ENCODE results near the gene GPSM3. TPM values are rescaled to one million over a fixed set of nuclear protein-coding genes. Genes with fewer than 3 reads are reported as not detected.

Gene GPSM3
- total RNA-seq, 1 experiment from 2014 or later = 11.8 TPM

DNA sequence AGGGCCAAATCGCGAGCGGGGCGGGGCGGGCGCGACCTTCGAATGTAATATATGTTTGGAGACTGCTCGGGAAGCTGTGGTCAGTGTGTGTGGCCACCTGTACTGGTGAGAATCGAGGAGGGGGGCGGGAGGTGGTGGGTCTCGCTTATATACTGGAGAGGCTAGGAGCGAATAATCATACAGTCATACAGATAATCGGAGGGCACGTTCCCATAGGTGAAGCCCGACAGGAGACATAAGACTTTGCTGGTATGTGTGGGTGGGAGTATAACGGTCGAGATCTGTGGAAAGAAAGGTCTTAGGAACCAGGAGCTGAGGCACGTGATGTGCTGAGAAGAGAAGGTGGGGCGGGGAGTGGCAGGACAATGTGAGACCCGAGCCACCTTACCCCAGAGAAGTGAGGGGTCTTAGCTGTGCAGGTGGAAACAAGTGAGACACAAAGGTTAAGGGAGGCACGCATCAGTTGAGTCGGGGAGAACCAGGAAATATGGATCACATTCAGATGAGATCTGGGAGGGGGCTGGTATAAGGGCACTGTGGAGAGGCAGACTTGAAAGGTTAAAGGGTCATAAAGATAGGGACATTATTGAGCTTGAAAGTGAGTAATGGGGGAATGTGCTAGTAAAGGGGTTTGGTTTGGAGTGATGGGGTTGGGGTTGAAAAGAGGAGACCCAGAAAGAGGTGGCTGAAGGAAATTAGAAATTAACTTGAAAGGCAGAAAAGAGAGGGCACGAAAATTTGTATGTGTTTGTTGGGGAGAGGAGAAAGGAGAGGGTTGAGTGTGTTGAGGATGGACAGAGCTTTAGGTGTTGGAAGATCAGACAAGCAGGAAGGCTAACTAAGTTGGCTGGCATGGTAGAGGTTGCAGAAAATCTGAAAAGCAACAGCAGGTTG lies 13.6 kb downstream of the GPSM3 start:
- Histone ChIP-seq H2BK120ac (ENCODE audit: low read depth, low read length, poor library complexity, severe bottlenecking) (no peak overlapping the region), H2AFZ (ENCODE audit: low read length) (no peak overlapping the region), H4K8ac (replicated peaks; ENCODE audit: insufficient read length, low read depth, low read length) (no peak overlapping the region), H3K23ac (ENCODE audit: insufficient read length, low read depth, low read length) (no peak overlapping the region), H3K18ac (ENCODE audit: insufficient read length, low read depth, low read length) (no peak overlapping the region), H3K4me2 (ENCODE audit: insufficient read depth, insufficient read length, low read length) (peak overlapping the region; percentile 83), H3K4me1 (ENCODE audit: insufficient read depth, low read length) (peaks cover 7% of the 10 kb centered on the region), H2BK15ac (ENCODE audit: low read depth, low read length) (no peak overlapping the region), H2BK12ac (ENCODE audit: insufficient read length, low read depth, low read length) (no peak overlapping the region), H3K79me2 (ENCODE audit: insufficient read depth, low read length) (peaks cover 19% of the 10 kb centered on the region; the same call in 1 of the 2 replicates), H3T11ph (ENCODE audit: low read length) (no peak overlapping the region), H3K56ac (ENCODE audit: insufficient read length, low read depth, low read length) (no peak overlapping the region), H3K27ac (ENCODE audit: insufficient read length, low read depth, low read length) (no peak overlapping the region), H3K9ac (ENCODE audit: extremely low read depth, insufficient read length, low read length) (peak overlapping the region; percentile 66), H4K91ac (ENCODE audit: insufficient read length, low read depth, low read length) (no peak overlapping the region), H3K4ac (ENCODE audit: low read depth, low read length) (no peak overlapping the region), H2BK20ac (ENCODE audit: low read depth, low read length, poor library complexity, severe bottlenecking) (no peak overlapping the region), H3K14ac (ENCODE audit: insufficient read depth, low read length) (peak overlapping the region; percentile 29; the same call in 1 of the 2 replicates), H4K20me1 (ENCODE audit: control insufficient read depth, insufficient read depth, insufficient read length) (no peaks in the 10 kb centered on the region), H3K27me3 (ENCODE audit: insufficient read depth, low read length) (no peaks in the 10 kb centered on the region), H4K5ac (ENCODE audit: insufficient read length, low read depth, low read length) (no peak overlapping the region), H2AK5ac (ENCODE audit: insufficient read length, low read length) (no peak overlapping the region), H3K23me2 (ENCODE audit: insufficient read length, low read depth, low read length, poor library complexity, severe bottlenecking) (peaks cover 22% of the 10 kb centered on the region), H3K9me3 (ENCODE audit: control insufficient read depth, low read depth, low read length) (no peaks in the 10 kb centered on the region), H2BK5ac (ENCODE audit: insufficient read length, low read length) (no peak overlapping the region), H3K79me1 (ENCODE audit: insufficient read depth, low read depth, low read length, poor library complexity, severe bottlenecking) (no peaks in the 10 kb centered on the region)
- WGBS (ENCODE audit: extremely low coverage, insufficient read length, low lambda C conversion rate) = 100% methylated on average over 1 of the region's 24 CpGs
- H3K4me1 Mint-ChIP-seq = peaks cover 35% of the 10 kb centered on the region in 2 experiments
- TF ChIP-seq CTCF (conservative IDR thresholded peaks at IDR 0.05) = no peak
- no peaks in the 10 kb centered on the region; a peak in 1 of 5 replicates for H3K9me3 Mint-ChIP-seq
- DNase-seq = no peak
- H3K36me3 Mint-ChIP-seq (ENCODE audit: insufficient read depth in 1 of 3, low read depth in 3 of 3) = peaks cover 22 to 51% (median 43%) of the 10 kb centered on the region in 3 experiments
- H3K27me3 Mint-ChIP-seq (ENCODE audit: low read depth) = no peaks in the 10 kb centered on the region; the same call in 1 of the 2 replicates
- H3K4me3 Mint-ChIP-seq = peak overlapping the region; percentile 83 to 86
- peak overlapping the region; percentile 98 for H3K27ac Mint-ChIP-seq

All from H9 (cell line).